ENCODE data around the gene QRICH1. TPM values are rescaled to one million over a fixed set of nuclear protein-coding genes. Genes with fewer than 3 reads are reported as not detected.

Gene QRICH1
- total RNA-seq, 4 donors from 2014 or later: 61.1 to 132 (median 99.7) TPM

GRCh38 chr3:49124203-49124602 is 30.3 kb upstream of the QRICH1 start:
- TF ChIP-seq CTCF (IDR thresholded peaks at IDR 0.05) (no peak), POLR2A (IDR thresholded peaks at IDR 0.05) (no peak)
- H3K9me3 ChIP-seq: no peaks in the 10 kb centered on the region
- no peaks in the 10 kb centered on the region for H3K27me3 ChIP-seq
- no peak overlapping the region for H3K27ac ChIP-seq
- H3K4me1 ChIP-seq: peaks cover 4 to 8% (median 6%) of the 10 kb centered on the region in 4 donors
- DNase-seq: no peak
- H3K36me3 ChIP-seq: peaks cover 0 to 46% (median 0%) of the 10 kb centered on the region in 3 donors
- no peak overlapping the region for H3K4me3 ChIP-seq

GRCh38 chr3:49123687-49124086 is 29.8 kb upstream of the QRICH1 start:
- no peaks in the 10 kb centered on the region for H3K27me3 ChIP-seq
- H3K9me3 ChIP-seq: no peaks in the 10 kb centered on the region
- no peak overlapping the region for H3K27ac ChIP-seq
- H3K4me1 ChIP-seq: peaks cover 4 to 14% (median 8%) of the 10 kb centered on the region in 4 donors
- no peak for TF ChIP-seq POLR2A (IDR thresholded peaks at IDR 0.05)
- TF ChIP-seq CTCF (IDR thresholded peaks at IDR 0.05): no peak
- H3K36me3 ChIP-seq: peaks cover 0 to 51% (median 0%) of the 10 kb centered on the region in 3 donors
- DNase-seq: no peak
- H3K4me3 ChIP-seq: no peak overlapping the region

GRCh38 chr3:49122886-49123545 is 29.1 kb upstream of the QRICH1 start:
- Histone ChIP-seq H3K36me3 (peaks cover 0 to 58% (median 0%) of the 10 kb centered on the region in 3 donors), H3K27ac (no peak overlapping the region), H3K4me3 (no peak overlapping the region), H3K9me3 (no peaks in the 10 kb centered on the region), H3K4me1 (peaks cover 4 to 14% (median 8%) of the 10 kb centered on the region in 4 donors), H3K27me3 (no peaks in the 10 kb centered on the region)
- no peak for TF ChIP-seq POLR2A (IDR thresholded peaks at IDR 0.05)
- TF ChIP-seq CTCF (IDR thresholded peaks at IDR 0.05): no peak
- DNase-seq: no peak

GRCh38 chr3:49122451-49122850 is 28.6 kb upstream of the QRICH1 start:
- Histone ChIP-seq H3K36me3 (peaks cover 0 to 64% (median 0%) of the 10 kb centered on the region in 3 donors), H3K9me3 (no peaks in the 10 kb centered on the region), H3K27ac (no peak overlapping the region), H3K27me3 (no peaks in the 10 kb centered on the region), H3K4me1 (peaks cover 4 to 14% (median 8%) of the 10 kb centered on the region in 4 donors), H3K4me3 (no peak overlapping the region)
- no peak for DNase-seq
- TF ChIP-seq CTCF (IDR thresholded peaks at IDR 0.05) (no peak), POLR2A (IDR thresholded peaks at IDR 0.05) (no peak)

- H3K27ac ChIP-seq: no peak overlapping the region
- no peak overlapping the region for H3K4me3 ChIP-seq
- H3K27me3 ChIP-seq: no peaks in the 10 kb centered on the region
- DNase-seq: no peak
- H3K4me1 ChIP-seq: peaks cover 4 to 14% (median 8%) of the 10 kb centered on the region in 4 donors
- no peaks in the 10 kb centered on the region for H3K9me3 ChIP-seq
- peaks cover 0 to 68% (median 0%) of the 10 kb centered on the region in 3 donors for H3K36me3 ChIP-seq
- TF ChIP-seq CTCF (IDR thresholded peaks at IDR 0.05): no peak
- TF ChIP-seq POLR2A (IDR thresholded peaks at IDR 0.05): no peak
These were observed 28.2 kb upstream of the QRICH1 start for GRCh38 chr3:49122022-49122421.
